GM19397 (cell line): ENCODE results near the gene TIMM44.

Experiments used
- ATAC-seq: cut with Tn5 transposase; IDR thresholded peaks from one replicate; pipeline ENCODE4 v1.9.1; 2021; ENCODE audit warnings: mild to moderate bottlenecking, moderate library complexity; ENCODE audit not compliant: unreplicated experiment

TIMM44 gene

DNA sequence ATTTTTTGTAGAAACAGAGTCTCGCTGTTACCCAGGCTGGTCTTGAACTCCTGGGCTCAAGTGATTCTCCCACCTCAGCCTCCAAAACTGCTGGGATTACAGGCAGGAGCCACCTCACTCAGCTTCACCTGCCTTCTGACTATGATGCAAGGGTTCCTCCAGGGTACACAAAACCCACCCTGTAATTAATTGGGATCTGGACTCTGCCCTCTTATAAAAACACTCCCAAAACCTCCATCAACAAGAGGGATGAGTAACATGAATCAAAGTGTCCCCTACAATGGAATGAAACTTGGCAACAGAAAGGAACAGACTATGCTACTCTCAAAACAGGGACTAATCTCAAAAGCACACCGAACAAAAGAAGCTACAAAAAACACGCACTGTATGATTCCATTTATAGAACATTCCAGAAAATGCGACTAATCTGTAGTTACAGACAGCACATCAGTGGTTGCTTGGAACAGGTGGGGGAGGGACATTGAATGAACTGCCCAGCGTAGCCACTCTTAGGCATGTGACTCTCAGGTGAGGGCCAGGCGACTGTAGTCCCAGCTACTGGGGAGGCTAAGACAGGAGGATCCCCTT lies 66.1 kb downstream of the TIMM44 start:
- ATAC-seq = no peak
